Gastroesophageal sphincter (tissue), 4 donors: Measurements from ENCODE around the gene RPS6KB1. TPM values are rescaled to one million over a fixed set of nuclear protein-coding genes. Genes with fewer than 3 reads are reported as not detected.

Source experiments
- small RNA-seq, 4 donors: library from RNA; depleted of rRNA; stranded (forward); fragments of <200 nt; gene quantifications; one replicate each; pipeline ENCODE3, GENCODE V24; 2016
- total RNA-seq, 4 donors: library from RNA; depleted of rRNA; stranded (reverse); fragments of >200 nt; gene quantifications; one replicate each; pipeline ENCODE4 v1.1.0, GENCODE V29; 2016

The RPS6KB1 gene
- total RNA-seq, 4 donors from 2014 or later, result 19.2 to 36.3 (median 27.6) TPM

Small RNAs within 50 kb of the gene (small RNA-seq; reads per million reads assigned to genes)
- gene RNU6-450P, result 0 reads per million in 4 donors
- gene RPS29P21, result 0 reads per million in 4 donors

Other genes with a start within 250 kb of the RPS6KB1 start
- 10 to 100 TPM; 16.6 to 26.0 (median 24.3) TPM for gene PTRH2, start 185.7 kb upstream of the RPS6KB1 start, total RNA-seq
- gene VMP1, start 185.5 kb upstream of the RPS6KB1 start, total RNA-seq, result 100 to 1,000 TPM in 1 of 4 donors, 10 to 100 TPM in 3; 50.8 to 175 (median 85.0) TPM
- gene TUBD1, start 178 bp upstream of the RPS6KB1 start, total RNA-seq, result 10 to 100 TPM in 2 of 4 donors, 1 to 10 TPM in 2; 3.6 to 17.1 (median 10.0) TPM
- gene RNFT1, start 71.6 kb downstream of the RPS6KB1 start, total RNA-seq, result 10 to 100 TPM in 1 of 4 donors, 1 to 10 TPM in 3; 5.6 to 10.6 (median 6.6) TPM
- 10 to 100 TPM; 13.4 to 30.4 (median 18.4) TPM for gene HEATR6, start 185.8 kb downstream of the RPS6KB1 start, total RNA-seq